ENCODE measurements around the gene DCLK1. TPM values are rescaled to one million over a fixed set of nuclear protein-coding genes. Genes with fewer than 3 reads are reported as not detected.

The DCLK1 gene
- total RNA-seq, 1 experiment from 2014 or later, result 36.2 TPM

DNA sequence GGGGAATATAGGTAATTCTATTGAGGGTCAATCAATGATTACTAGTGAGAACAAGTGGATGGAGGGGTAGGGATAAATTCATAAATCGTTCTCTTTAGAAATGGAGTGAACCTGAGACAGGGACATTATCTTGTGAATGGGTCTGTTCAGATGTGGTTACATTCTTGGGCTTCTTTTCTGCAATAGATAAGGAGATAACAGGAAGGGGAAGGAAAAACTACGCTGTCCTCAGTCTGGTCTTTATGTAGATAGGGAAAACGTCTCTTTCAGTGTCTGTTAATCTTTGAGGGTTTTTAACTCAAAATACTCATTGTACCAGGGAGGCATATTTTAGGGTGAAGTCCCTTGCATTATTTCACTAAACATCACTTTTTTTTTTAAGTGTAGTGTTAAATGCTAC, 388.0 kb downstream of the DCLK1 start:
- Histone ChIP-seq H3K79me1 (ENCODE audit: insufficient read depth, low read depth, low read length, poor library complexity, severe bottlenecking) (no peaks in the 10 kb centered on the region), H2AK5ac (ENCODE audit: insufficient read length, low read length) (no peak overlapping the region), H3K27ac (ENCODE audit: insufficient read length, low read depth, low read length) (no peak overlapping the region), H2BK5ac (ENCODE audit: insufficient read length, low read length) (no peak overlapping the region), H3K23me2 (ENCODE audit: insufficient read length, low read depth, low read length, poor library complexity, severe bottlenecking) (no peaks in the 10 kb centered on the region), H3T11ph (ENCODE audit: low read length) (no peak overlapping the region), H3K14ac (ENCODE audit: insufficient read depth, low read length) (no peak overlapping the region), H4K20me1 (ENCODE audit: control insufficient read depth, insufficient read depth, insufficient read length) (no peaks in the 10 kb centered on the region), H4K91ac (ENCODE audit: insufficient read length, low read depth, low read length) (no peak overlapping the region), H2BK12ac (ENCODE audit: insufficient read length, low read depth, low read length) (no peak overlapping the region), H3K56ac (ENCODE audit: insufficient read length, low read depth, low read length) (no peak overlapping the region), H3K9ac (ENCODE audit: extremely low read depth, insufficient read length, low read length) (no peak overlapping the region), H2BK15ac (ENCODE audit: low read depth, low read length) (no peak overlapping the region), H2BK20ac (ENCODE audit: low read depth, low read length, poor library complexity, severe bottlenecking) (no peak overlapping the region), H3K4me2 (ENCODE audit: insufficient read depth, insufficient read length, low read length) (no peak overlapping the region), H2AFZ (ENCODE audit: low read length) (no peak overlapping the region), H3K4ac (ENCODE audit: low read depth, low read length) (no peak overlapping the region), H3K79me2 (ENCODE audit: insufficient read depth, low read length) (no peaks in the 10 kb centered on the region), H3K18ac (ENCODE audit: insufficient read length, low read depth, low read length) (no peak overlapping the region), H4K5ac (ENCODE audit: insufficient read length, low read depth, low read length) (no peak overlapping the region), H3K23ac (ENCODE audit: insufficient read length, low read depth, low read length) (no peak overlapping the region), H3K4me1 (ENCODE audit: insufficient read depth, low read length) (no peaks in the 10 kb centered on the region), H4K8ac (replicated peaks; ENCODE audit: insufficient read length, low read depth, low read length) (no peak overlapping the region), H3K9me3 (ENCODE audit: control insufficient read depth, low read depth, low read length) (no peaks in the 10 kb centered on the region), H3K27me3 (ENCODE audit: insufficient read depth, low read length) (no peaks in the 10 kb centered on the region), H2BK120ac (ENCODE audit: low read depth, low read length, poor library complexity, severe bottlenecking) (no peak overlapping the region)
- Mint-ChIP-seq H3K27me3 (ENCODE audit: low read depth) (no peaks in the 10 kb centered on the region; the same call in 1 of the 2 replicates), H3K4me1 (peaks cover 10 to 12% of the 10 kb centered on the region in 2 experiments; a peak in 3 of 4 replicates), H3K36me3 (ENCODE audit: insufficient read depth in 1 of 3, low read depth in 3 of 3) (peaks cover 8 to 38% (median 17%) of the 10 kb centered on the region in 3 experiments; a peak in 6 of 7 replicates), H3K4me3 (no peak overlapping the region), H3K9me3 (peaks cover 25 to 39% of the 10 kb centered on the region in 2 experiments), H3K27ac (no peak overlapping the region)
- no CpG with 5 or more reads among the region's 3 CpGs for WGBS (ENCODE audit: extremely low coverage, insufficient read length, low lambda C conversion rate)
- no peak for DNase-seq
- TF ChIP-seq, protein P1, sequence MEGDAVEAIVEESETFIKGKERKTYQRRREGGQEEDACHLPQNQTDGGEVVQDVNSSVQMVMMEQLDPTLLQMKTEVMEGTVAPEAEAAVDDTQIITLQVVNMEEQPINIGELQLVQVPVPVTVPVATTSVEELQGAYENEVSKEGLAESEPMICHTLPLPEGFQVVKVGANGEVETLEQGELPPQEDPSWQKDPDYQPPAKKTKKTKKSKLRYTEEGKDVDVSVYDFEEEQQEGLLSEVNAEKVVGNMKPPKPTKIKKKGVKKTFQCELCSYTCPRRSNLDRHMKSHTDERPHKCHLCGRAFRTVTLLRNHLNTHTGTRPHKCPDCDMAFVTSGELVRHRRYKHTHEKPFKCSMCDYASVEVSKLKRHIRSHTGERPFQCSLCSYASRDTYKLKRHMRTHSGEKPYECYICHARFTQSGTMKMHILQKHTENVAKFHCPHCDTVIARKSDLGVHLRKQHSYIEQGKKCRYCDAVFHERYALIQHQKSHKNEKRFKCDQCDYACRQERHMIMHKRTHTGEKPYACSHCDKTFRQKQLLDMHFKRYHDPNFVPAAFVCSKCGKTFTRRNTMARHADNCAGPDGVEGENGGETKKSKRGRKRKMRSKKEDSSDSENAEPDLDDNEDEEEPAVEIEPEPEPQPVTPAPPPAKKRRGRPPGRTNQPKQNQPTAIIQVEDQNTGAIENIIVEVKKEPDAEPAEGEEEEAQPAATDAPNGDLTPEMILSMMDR (conservative IDR thresholded peaks at IDR 0.05), result no peak
